NCI-H82 treated with DMSO at 0.1 percent for 48 hours (cell line): Measurements from ENCODE around the gene AKNA.
A peak's percentile ranks its signal among the peaks of the same experiment; 100 is the strongest.

Experiments
- DNase-seq: peaks from one replicate; lab custom pipeline; 2025; ENCODE audit not compliant: unreplicated experiment; lab: John Stamatoyannopoulos, UW

AKNA gene

GRCh38 chr9:114363424-114363823, 24.4 kb downstream of the AKNA start:
- no peak for DNase-seq

- no peak for DNase-seq
Measured at GRCh38 chr9:114362394-114362793, 25.4 kb downstream of the AKNA start.

GRCh38 chr9:114361542-114361941, 26.2 kb downstream of the AKNA start:
- DNase-seq: no peak

GRCh38 chr9:114359801-114360200, 28.0 kb downstream of the AKNA start:
- DNase-seq: no peak

GRCh38 chr9:114357911-114358328, 29.9 kb downstream of the AKNA start:
- no peak for DNase-seq

GRCh38 chr9:114357360-114357759, 30.4 kb downstream of the AKNA start:
- no peak for DNase-seq

- DNase-seq: no peak
Measured at GRCh38 chr9:114356792-114357191, 31.0 kb downstream of the AKNA start.

GRCh38 chr9:114355821-114356220, 32.0 kb downstream of the AKNA start:
- DNase-seq: no peak

- DNase-seq: no peak
Measured at GRCh38 chr9:114351932-114352331, 35.9 kb downstream of the AKNA start.

- no peak for DNase-seq
Measured at GRCh38 chr9:114350636-114351401, 37.0 kb downstream of the AKNA start.

- no peak for DNase-seq
Measured at GRCh38 chr9:114349713-114350480, 37.9 kb downstream of the AKNA start.

- DNase-seq: peak; percentile 62
Measured at GRCh38 chr9:114348906-114349482, 38.8 kb downstream of the AKNA start.

- DNase-seq: no peak
Measured at GRCh38 chr9:114348261-114348905, 39.4 kb downstream of the AKNA start.

GRCh38 chr9:114347675-114348074, 40.1 kb downstream of the AKNA start:
- DNase-seq: no peak

GRCh38 chr9:114346146-114346545, 41.6 kb downstream of the AKNA start:
- no peak for DNase-seq

GRCh38 chr9:114345493-114346065, 42.2 kb downstream of the AKNA start:
- DNase-seq: no peak

GRCh38 chr9:114344692-114345091, 43.1 kb downstream of the AKNA start:
- no peak for DNase-seq

GRCh38 chr9:114344188-114344566, 43.6 kb downstream of the AKNA start:
- DNase-seq: no peak

- no peak for DNase-seq
Measured at GRCh38 chr9:114343471-114344187, 44.2 kb downstream of the AKNA start.

GRCh38 chr9:114342755-114343440, 44.9 kb downstream of the AKNA start:
- no peak for DNase-seq
